Measurements from ENCODE around the gene TLE5.

TLE5 gene

DNA sequence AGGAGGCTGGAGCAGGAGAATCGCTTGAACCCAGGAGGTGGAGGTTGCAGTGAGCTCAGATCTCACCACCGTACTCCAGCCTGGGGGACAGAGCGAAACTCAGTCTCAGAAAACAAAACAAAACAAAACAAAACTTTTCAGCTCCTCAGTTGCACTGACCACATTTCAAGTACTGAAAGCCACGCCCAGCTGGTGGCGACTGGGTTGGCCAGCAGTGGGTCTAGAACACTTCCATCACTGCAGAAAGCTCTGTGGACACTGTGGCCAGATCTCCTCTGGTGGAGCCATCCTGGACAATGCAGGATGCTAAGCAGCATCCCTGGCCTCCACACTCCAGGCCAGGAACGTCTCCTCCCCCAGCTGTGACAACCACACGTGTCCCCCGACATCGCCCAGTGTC is 54.3 kb downstream of the TLE5 start:
- no peak overlapping the region for H3K4me3 Mint-ChIP-seq
- H3K27ac Mint-ChIP-seq: no peak overlapping the region
- DNase-seq: no peak
- TF ChIP-seq, protein P1, sequence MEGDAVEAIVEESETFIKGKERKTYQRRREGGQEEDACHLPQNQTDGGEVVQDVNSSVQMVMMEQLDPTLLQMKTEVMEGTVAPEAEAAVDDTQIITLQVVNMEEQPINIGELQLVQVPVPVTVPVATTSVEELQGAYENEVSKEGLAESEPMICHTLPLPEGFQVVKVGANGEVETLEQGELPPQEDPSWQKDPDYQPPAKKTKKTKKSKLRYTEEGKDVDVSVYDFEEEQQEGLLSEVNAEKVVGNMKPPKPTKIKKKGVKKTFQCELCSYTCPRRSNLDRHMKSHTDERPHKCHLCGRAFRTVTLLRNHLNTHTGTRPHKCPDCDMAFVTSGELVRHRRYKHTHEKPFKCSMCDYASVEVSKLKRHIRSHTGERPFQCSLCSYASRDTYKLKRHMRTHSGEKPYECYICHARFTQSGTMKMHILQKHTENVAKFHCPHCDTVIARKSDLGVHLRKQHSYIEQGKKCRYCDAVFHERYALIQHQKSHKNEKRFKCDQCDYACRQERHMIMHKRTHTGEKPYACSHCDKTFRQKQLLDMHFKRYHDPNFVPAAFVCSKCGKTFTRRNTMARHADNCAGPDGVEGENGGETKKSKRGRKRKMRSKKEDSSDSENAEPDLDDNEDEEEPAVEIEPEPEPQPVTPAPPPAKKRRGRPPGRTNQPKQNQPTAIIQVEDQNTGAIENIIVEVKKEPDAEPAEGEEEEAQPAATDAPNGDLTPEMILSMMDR (IDR thresholded peaks at IDR 0.05): no peak
- no peaks in the 10 kb centered on the region for H3K36me3 Mint-ChIP-seq (ENCODE audit: low read depth)
- H3K27me3 Mint-ChIP-seq (ENCODE audit: low read depth, poor library complexity): peaks cover 96% of the 10 kb centered on the region
- no peaks in the 10 kb centered on the region for H3K9me3 Mint-ChIP-seq
- H3K4me1 Mint-ChIP-seq: no peaks in the 10 kb centered on the region

GRCh38 chr19:3006075-3006767 is 56.1 kb downstream of the TLE5 start:
- no peak overlapping the region for H3K4me3 Mint-ChIP-seq
- no peaks in the 10 kb centered on the region for H3K9me3 Mint-ChIP-seq
- TF ChIP-seq, protein P1 (IDR thresholded peaks at IDR 0.05): no peak
- H3K4me1 Mint-ChIP-seq: no peaks in the 10 kb centered on the region
- H3K36me3 Mint-ChIP-seq (ENCODE audit: low read depth): no peaks in the 10 kb centered on the region
- no peak overlapping the region for H3K27ac Mint-ChIP-seq
- H3K27me3 Mint-ChIP-seq (ENCODE audit: low read depth, poor library complexity): peaks cover 91% of the 10 kb centered on the region
- no peak for DNase-seq

DNA sequence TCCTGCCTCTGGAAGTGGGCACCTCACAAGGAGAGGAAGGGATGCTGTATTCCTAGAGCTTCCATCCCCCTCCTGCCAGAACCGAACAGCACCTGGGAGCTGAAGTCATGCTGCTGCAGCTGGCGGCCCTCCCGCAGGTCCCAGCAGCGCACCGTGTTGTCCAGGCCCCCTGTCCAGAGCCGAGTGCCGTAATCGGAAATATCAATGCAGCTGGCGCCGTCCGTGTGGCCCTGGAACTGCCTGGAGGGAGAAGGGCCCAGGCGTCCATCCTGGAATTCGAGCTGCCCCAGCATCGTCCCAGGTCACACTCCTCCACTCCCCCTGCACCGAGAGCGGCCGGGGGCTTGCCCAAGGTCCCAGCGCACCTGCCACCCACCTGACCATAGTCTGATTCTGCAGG is 57.0 kb downstream of the TLE5 start:
- Mint-ChIP-seq H3K27me3 (ENCODE audit: low read depth, poor library complexity) (peaks cover 85% of the 10 kb centered on the region), H3K9me3 (no peaks in the 10 kb centered on the region), H3K36me3 (ENCODE audit: low read depth) (no peaks in the 10 kb centered on the region), H3K4me1 (no peaks in the 10 kb centered on the region), H3K27ac (no peak overlapping the region), H3K4me3 (no peak overlapping the region)
- TF ChIP-seq, protein P1 (IDR thresholded peaks at IDR 0.05): no peak
- no peak for DNase-seq

GRCh38 chr19:3004522-3004921 is 57.8 kb downstream of the TLE5 start:
- Mint-ChIP-seq H3K36me3 (ENCODE audit: low read depth) (no peaks in the 10 kb centered on the region), H3K9me3 (no peaks in the 10 kb centered on the region), H3K4me1 (no peaks in the 10 kb centered on the region)

GRCh38 chr19:3003046-3003445 is 59.2 kb downstream of the TLE5 start:
- H3K27me3 Mint-ChIP-seq (ENCODE audit: low read depth, poor library complexity): peaks cover 78% of the 10 kb centered on the region
- no peak for DNase-seq
- no peaks in the 10 kb centered on the region for H3K36me3 Mint-ChIP-seq (ENCODE audit: low read depth)
- TF ChIP-seq, protein P1 (IDR thresholded peaks at IDR 0.05): no peak
- H3K9me3 Mint-ChIP-seq: peaks cover 7% of the 10 kb centered on the region
- H3K4me3 Mint-ChIP-seq: no peak overlapping the region
- no peaks in the 10 kb centered on the region for H3K4me1 Mint-ChIP-seq
- H3K27ac Mint-ChIP-seq: no peak overlapping the region

More at GRCh38 chr19:3004522-3004921, 57.8 kb downstream of the TLE5 start:
- TF ChIP-seq, protein P1 (IDR thresholded peaks at IDR 0.05): no peak
- DNase-seq: no peak
- peaks cover 82% of the 10 kb centered on the region for H3K27me3 Mint-ChIP-seq (ENCODE audit: low read depth, poor library complexity)
- no peak overlapping the region for H3K4me3 Mint-ChIP-seq
- H3K27ac Mint-ChIP-seq: no peak overlapping the region

All from nephron progenitor cell (in vitro differentiated cells).